Measurements from ENCODE around the gene SOX6.

Gene SOX6

GRCh38 chr11:15918212-15918611 is 438.1 kb downstream of the SOX6 start:
- Histone ChIP-seq H3F3A (ENCODE audit: control insufficient read depth, insufficient read depth) (no peaks in the 10 kb centered on the region), H3K4me1 (ENCODE audit: control insufficient read depth, low read length) (no peaks in the 10 kb centered on the region), H3K79me2 (ENCODE audit: control insufficient read depth, low read length) (no peaks in the 10 kb centered on the region), H3K9me3 (ENCODE audit: control insufficient read depth, insufficient read depth, low read length) (no peaks in the 10 kb centered on the region), H3K4me3 (ENCODE audit: low read length) (no peak overlapping the region), H3K27ac (ENCODE audit: low read depth, low read length) (no peak overlapping the region), H3K4me2 (ENCODE audit: low read length) (no peak overlapping the region), H3K36me3 (ENCODE audit: control insufficient read depth, low read length) (no peaks in the 10 kb centered on the region), H3K27me3 (ENCODE audit: control insufficient read depth, low read length) (no peaks in the 10 kb centered on the region), H4K20me1 (ENCODE audit: control insufficient read depth, insufficient read depth, low read depth, low read length) (no peaks in the 10 kb centered on the region), H3K9me2 (replicated peaks; ENCODE audit: control insufficient read depth, low read length) (no peaks in the 10 kb centered on the region)
- TF ChIP-seq EZH2phosphoT487 (IDR thresholded peaks at IDR 0.05; ENCODE audit: borderline replicate concordance, low read length) (no peak), CTCF (IDR thresholded peaks at IDR 0.05; ENCODE audit: low read depth, low read length, poor library complexity, severe bottlenecking) (no peak)
